ENCODE data around the gene CKAP4. TPM values are rescaled to one million over a fixed set of nuclear protein-coding genes. Genes with fewer than 3 reads are reported as not detected.

The CKAP4 gene
- total and polyA plus RNA-seq, 2 experiments from 2014 or later, result 32.3 to 58.8 TPM

DNA sequence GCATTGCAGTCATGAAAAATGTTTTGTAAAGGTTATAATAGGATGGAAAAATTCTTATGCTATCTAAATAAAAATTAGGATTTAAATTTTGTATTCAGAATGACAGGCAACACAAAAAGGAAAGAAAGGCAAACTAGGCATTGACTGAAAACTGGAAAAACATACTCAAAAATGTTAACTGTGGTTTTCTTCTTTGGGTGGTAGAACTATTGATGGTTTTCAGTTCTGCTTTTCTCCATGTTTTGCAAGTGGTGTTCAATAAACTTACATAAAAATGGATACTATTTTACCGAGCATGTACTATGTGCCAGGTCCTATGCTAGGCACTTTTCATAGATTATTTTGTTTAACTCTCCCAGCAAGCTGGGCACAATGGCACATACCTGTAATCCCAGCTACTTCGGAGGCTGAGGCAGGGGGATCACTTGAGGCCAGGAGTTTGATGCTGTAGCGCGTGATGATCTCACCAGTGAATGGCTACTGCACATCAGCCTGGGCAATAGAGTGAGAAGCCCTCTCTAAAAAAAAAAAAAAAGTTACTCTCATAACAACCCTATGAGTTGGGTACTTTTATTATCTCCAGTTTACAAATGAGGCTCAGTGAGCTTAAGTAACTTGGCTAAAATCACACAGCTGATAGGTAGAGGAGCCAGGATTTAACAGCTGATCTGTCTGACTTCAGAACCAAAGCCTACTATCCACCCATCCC lies 28.4 kb upstream of the CKAP4 start (continued):
- TF ChIP-seq, protein P1, sequence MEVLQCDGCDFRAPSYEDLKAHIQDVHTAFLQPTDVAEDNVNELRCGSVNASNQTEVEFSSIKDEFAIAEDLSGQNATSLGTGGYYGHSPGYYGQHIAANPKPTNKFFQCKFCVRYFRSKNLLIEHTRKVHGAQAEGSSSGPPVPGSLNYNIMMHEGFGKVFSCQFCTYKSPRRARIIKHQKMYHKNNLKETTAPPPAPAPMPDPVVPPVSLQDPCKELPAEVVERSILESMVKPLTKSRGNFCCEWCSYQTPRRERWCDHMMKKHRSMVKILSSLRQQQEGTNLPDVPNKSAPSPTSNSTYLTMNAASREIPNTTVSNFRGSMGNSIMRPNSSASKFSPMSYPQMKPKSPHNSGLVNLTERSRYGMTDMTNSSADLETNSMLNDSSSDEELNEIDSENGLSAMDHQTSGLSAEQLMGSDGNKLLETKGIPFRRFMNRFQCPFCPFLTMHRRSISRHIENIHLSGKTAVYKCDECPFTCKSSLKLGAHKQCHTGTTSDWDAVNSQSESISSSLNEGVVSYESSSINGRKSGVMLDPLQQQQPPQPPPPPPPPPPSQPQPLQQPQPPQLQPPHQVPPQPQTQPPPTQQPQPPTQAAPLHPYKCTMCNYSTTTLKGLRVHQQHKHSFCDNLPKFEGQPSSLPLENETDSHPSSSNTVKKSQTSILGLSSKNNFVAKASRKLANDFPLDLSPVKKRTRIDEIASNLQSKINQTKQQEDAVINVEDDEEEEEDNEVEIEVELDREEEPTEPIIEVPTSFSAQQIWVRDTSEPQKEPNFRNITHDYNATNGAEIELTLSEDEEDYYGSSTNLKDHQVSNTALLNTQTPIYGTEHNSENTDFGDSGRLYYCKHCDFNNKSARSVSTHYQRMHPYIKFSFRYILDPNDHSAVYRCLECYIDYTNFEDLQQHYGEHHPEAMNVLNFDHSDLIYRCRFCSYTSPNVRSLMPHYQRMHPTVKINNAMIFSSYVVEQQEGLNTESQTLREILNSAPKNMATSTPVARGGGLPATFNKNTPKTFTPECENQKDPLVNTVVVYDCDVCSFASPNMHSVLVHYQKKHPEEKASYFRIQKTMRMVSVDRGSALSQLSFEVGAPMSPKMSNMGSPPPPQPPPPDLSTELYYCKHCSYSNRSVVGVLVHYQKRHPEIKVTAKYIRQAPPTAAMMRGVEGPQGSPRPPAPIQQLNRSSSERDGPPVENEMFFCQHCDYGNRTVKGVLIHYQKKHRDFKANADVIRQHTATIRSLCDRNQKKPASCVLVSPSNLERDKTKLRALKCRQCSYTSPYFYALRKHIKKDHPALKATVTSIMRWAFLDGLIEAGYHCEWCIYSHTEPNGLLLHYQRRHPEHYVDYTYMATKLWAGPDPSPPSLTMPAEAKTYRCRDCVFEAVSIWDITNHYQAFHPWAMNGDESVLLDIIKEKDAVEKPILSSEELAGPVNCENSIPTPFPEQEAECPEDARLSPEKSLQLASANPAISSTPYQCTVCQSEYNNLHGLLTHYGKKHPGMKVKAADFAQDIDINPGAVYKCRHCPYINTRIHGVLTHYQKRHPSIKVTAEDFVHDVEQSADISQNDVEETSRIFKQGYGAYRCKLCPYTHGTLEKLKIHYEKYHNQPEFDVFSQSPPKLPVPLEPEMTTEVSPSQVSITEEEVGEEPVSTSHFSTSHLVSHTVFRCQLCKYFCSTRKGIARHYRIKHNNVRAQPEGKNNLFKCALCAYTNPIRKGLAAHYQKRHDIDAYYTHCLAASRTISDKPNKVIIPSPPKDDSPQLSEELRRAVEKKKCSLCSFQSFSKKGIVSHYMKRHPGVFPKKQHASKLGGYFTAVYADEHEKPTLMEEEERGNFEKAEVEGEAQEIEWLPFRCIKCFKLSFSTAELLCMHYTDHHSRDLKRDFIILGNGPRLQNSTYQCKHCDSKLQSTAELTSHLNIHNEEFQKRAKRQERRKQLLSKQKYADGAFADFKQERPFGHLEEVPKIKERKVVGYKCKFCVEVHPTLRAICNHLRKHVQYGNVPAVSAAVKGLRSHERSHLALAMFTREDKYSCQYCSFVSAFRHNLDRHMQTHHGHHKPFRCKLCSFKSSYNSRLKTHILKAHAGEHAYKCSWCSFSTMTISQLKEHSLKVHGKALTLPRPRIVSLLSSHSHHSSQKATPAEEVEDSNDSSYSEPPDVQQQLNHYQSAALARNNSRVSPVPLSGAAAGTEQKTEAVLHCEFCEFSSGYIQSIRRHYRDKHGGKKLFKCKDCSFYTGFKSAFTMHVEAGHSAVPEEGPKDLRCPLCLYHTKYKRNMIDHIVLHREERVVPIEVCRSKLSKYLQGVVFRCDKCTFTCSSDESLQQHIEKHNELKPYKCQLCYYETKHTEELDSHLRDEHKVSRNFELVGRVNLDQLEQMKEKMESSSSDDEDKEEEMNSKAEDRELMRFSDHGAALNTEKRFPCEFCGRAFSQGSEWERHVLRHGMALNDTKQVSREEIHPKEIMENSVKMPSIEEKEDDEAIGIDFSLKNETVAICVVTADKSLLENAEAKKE (CRISPR knock-in tag; IDR thresholded peaks at IDR 0.05), result no peak
- TF ChIP-seq NANOG (IDR thresholded peaks at IDR 0.05; ENCODE audit: borderline replicate concordance), result no peak
- TF ChIP-seq, protein P2, sequence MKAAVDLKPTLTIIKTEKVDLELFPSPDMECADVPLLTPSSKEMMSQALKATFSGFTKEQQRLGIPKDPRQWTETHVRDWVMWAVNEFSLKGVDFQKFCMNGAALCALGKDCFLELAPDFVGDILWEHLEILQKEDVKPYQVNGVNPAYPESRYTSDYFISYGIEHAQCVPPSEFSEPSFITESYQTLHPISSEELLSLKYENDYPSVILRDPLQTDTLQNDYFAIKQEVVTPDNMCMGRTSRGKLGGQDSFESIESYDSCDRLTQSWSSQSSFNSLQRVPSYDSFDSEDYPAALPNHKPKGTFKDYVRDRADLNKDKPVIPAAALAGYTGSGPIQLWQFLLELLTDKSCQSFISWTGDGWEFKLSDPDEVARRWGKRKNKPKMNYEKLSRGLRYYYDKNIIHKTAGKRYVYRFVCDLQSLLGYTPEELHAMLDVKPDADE (IDR thresholded peaks at IDR 0.05), result no peak
- TF ChIP-seq, protein P3, sequence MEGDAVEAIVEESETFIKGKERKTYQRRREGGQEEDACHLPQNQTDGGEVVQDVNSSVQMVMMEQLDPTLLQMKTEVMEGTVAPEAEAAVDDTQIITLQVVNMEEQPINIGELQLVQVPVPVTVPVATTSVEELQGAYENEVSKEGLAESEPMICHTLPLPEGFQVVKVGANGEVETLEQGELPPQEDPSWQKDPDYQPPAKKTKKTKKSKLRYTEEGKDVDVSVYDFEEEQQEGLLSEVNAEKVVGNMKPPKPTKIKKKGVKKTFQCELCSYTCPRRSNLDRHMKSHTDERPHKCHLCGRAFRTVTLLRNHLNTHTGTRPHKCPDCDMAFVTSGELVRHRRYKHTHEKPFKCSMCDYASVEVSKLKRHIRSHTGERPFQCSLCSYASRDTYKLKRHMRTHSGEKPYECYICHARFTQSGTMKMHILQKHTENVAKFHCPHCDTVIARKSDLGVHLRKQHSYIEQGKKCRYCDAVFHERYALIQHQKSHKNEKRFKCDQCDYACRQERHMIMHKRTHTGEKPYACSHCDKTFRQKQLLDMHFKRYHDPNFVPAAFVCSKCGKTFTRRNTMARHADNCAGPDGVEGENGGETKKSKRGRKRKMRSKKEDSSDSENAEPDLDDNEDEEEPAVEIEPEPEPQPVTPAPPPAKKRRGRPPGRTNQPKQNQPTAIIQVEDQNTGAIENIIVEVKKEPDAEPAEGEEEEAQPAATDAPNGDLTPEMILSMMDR (conservative IDR thresholded peaks at IDR 0.05; ENCODE audit: low read depth in 2 of 2), result no peak
- no peak for TF ChIP-seq ZNF331 (CRISPR knock-in tag; IDR thresholded peaks at IDR 0.05; ENCODE audit: low read depth)
- TF ChIP-seq EZH2 (IDR thresholded peaks at IDR 0.05; ENCODE audit: low read depth, unreplicated experiment), result no peak
- no peak for TF ChIP-seq ZNF114 (CRISPR knock-in tag; IDR thresholded peaks at IDR 0.05)
- TF ChIP-seq POLR2AphosphoS5 (IDR thresholded peaks at IDR 0.05; ENCODE audit: low read depth), result no peak
- no peak for TF ChIP-seq CREB1 (CRISPR knock-in tag; IDR thresholded peaks at IDR 0.05; ENCODE audit: low read depth)
